ENCODE results near the gene ARHGAP32.

DNA sequence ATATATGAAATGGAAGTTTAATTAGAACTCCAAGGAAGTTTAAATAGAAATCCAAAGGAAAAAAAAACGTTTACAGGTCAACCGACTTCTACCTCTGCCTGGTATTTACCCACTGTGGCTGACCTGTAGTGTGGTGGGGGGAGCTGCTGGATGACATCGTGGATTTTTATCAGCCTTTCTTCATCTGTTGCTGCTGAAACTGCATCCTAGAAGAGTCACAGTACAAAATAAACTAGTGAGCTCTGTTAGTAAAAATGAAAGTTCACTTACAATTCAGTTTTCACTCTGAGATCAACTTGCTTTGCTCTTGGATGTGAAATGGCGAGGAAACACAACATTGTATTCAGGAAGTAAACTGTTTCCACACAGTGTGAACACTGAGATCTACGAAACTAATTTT, 206.2 kb downstream of the ARHGAP32 start:
- TF ChIP-seq POLR2AphosphoS5 (IDR thresholded peaks at IDR 0.05; ENCODE audit: low read depth, low read length) (no peak), POLR2A (IDR thresholded peaks at IDR 0.05; ENCODE audit: low read depth, low read length) (no peak), TAF1 (IDR thresholded peaks at IDR 0.05; ENCODE audit: low read depth, low read length) (no peak), PAX5 (IDR thresholded peaks at IDR 0.05; ENCODE audit: insufficient read depth, low read length, severe bottlenecking) (no peak), SPI1 (IDR thresholded peaks at IDR 0.05; ENCODE audit: low read depth, low read length) (no peak), POU2F2 (IDR thresholded peaks at IDR 0.05; ENCODE audit: low read depth, low read length) (no peak)
